ENCODE results near the gene YBX2.

YBX2 gene

GRCh38 chr17:7296189-7296861, 1.9 kb upstream of the YBX2 start:
- peak; percentile 63 for DNase-seq (ENCODE audit: low read depth)

- DNase-seq (ENCODE audit: low read depth), result no peak
Observed at GRCh38 chr17:7295230-7296180, 1.1 kb upstream of the YBX2 start.

GRCh38 chr17:7293816-7294613, 424 bp downstream of the YBX2 start:
- no peak for DNase-seq (ENCODE audit: low read depth)

GRCh38 chr17:7293159-7293558, 1.3 kb downstream of the YBX2 start:
- DNase-seq (ENCODE audit: low read depth), result no peak

- DNase-seq (ENCODE audit: low read depth), result no peak
Observed at GRCh38 chr17:7292729-7293128, 1.7 kb downstream of the YBX2 start.

- no peak for DNase-seq (ENCODE audit: low read depth)
Observed at GRCh38 chr17:7292194-7292593, 2.2 kb downstream of the YBX2 start.

GRCh38 chr17:7290685-7291084, 3.8 kb downstream of the YBX2 start:
- DNase-seq (ENCODE audit: low read depth), result no peak

- no peak for DNase-seq (ENCODE audit: low read depth)
Observed at GRCh38 chr17:7290166-7290565, 4.3 kb downstream of the YBX2 start.

- no peak for DNase-seq (ENCODE audit: low read depth)
Observed at GRCh38 chr17:7289256-7290032, 5.0 kb downstream of the YBX2 start.

- no peak for DNase-seq (ENCODE audit: low read depth)
Observed at GRCh38 chr17:7285679-7286078, 8.8 kb downstream of the YBX2 start.

GRCh38 chr17:7284911-7285310, 9.5 kb downstream of the YBX2 start:
- no peak for DNase-seq (ENCODE audit: low read depth)

GRCh38 chr17:7283471-7284216, 10.8 kb downstream of the YBX2 start:
- no peak for DNase-seq (ENCODE audit: low read depth)

GRCh38 chr17:7282752-7283321, 11.6 kb downstream of the YBX2 start:
- DNase-seq (ENCODE audit: low read depth), result no peak

GRCh38 chr17:7281953-7282751, 12.3 kb downstream of the YBX2 start:
- DNase-seq (ENCODE audit: low read depth), result no peak

- peak; percentile 80 for DNase-seq (ENCODE audit: low read depth)
Observed at GRCh38 chr17:7281074-7281952, 13.1 kb downstream of the YBX2 start, which contains the start of gene SLC2A4. Gene SLC2A4 (plus strand): TSS chr17:7281718. CDS start chr17:7281935, 217 bp downstream.

GRCh38 chr17:7280519-7281073, 13.8 kb downstream of the YBX2 start:
- peak; percentile 79 for DNase-seq (ENCODE audit: low read depth)

- DNase-seq (ENCODE audit: low read depth), result no peak
Observed at GRCh38 chr17:7279448-7279847, 15.0 kb downstream of the YBX2 start.

- no peak for DNase-seq (ENCODE audit: low read depth)
Observed at GRCh38 chr17:7266784-7267183, 27.7 kb downstream of the YBX2 start.

- no peak for DNase-seq (ENCODE audit: low read depth)
Observed at GRCh38 chr17:7263801-7264078, 30.7 kb downstream of the YBX2 start.

All from activated T-helper 9 cell treated with anti-CD3 and anti-CD28 coated beads, Interleukin-2, amount 50 U/mL, for 16 hours (primary cell).